Measurements from ENCODE around the gene SPECC1.

SPECC1 gene

GRCh38 chr17:20151174-20151573 is 142.0 kb downstream of the SPECC1 start:
- Histone ChIP-seq H3K4me2 (ENCODE audit: low read length) (no peak overlapping the region), H3K27ac (ENCODE audit: low read depth, low read length, poor library complexity, severe bottlenecking) (no peak overlapping the region), H2AFZ (ENCODE audit: low read length) (no peak overlapping the region), H4K20me1 (ENCODE audit: insufficient read depth, low read length) (no peaks in the 10 kb centered on the region), H3K36me3 (ENCODE audit: insufficient read depth, low read length) (no peaks in the 10 kb centered on the region), H3K4me3 (ENCODE audit: low read depth, low read length, poor library complexity, severe bottlenecking) (no peak overlapping the region), H3K4me1 (ENCODE audit: insufficient read depth, low read length, severe bottlenecking) (peaks cover 2% of the 10 kb centered on the region), H3F3A (ENCODE audit: insufficient read depth, low read length) (no peaks in the 10 kb centered on the region), H3K79me2 (ENCODE audit: insufficient read depth, low read length) (no peaks in the 10 kb centered on the region), H3K9me2 (ENCODE audit: low read depth, low read length) (no peaks in the 10 kb centered on the region), H3K9me3 (ENCODE audit: low read length) (no peaks in the 10 kb centered on the region), H3K27me3 (ENCODE audit: insufficient read depth, low read length) (no peaks in the 10 kb centered on the region; the same call in 1 of the 2 replicates), H3K9ac (ENCODE audit: low read length) (no peak overlapping the region)
- TF ChIP-seq CTCF (IDR thresholded peaks at IDR 0.05; ENCODE audit: low read length) = no peak
- no peak for TF ChIP-seq EZH2 (IDR thresholded peaks at IDR 0.05; ENCODE audit: borderline replicate concordance, low read length)

GRCh38 chr17:20153231-20153630 is 144.1 kb downstream of the SPECC1 start:
- Histone ChIP-seq H3K79me2 (ENCODE audit: insufficient read depth, low read length) (no peaks in the 10 kb centered on the region), H3K36me3 (ENCODE audit: insufficient read depth, low read length) (no peaks in the 10 kb centered on the region), H3K4me1 (ENCODE audit: insufficient read depth, low read length, severe bottlenecking) (peaks cover 10% of the 10 kb centered on the region), H3K9me3 (ENCODE audit: low read length) (no peaks in the 10 kb centered on the region), H3K9me2 (ENCODE audit: low read depth, low read length) (no peaks in the 10 kb centered on the region), H3K27ac (ENCODE audit: low read depth, low read length, poor library complexity, severe bottlenecking) (no peak overlapping the region), H4K20me1 (ENCODE audit: insufficient read depth, low read length) (no peaks in the 10 kb centered on the region), H3K27me3 (ENCODE audit: insufficient read depth, low read length) (peaks cover 8% of the 10 kb centered on the region), H3K4me3 (ENCODE audit: low read depth, low read length, poor library complexity, severe bottlenecking) (no peak overlapping the region), H3F3A (ENCODE audit: insufficient read depth, low read length) (no peaks in the 10 kb centered on the region), H3K9ac (ENCODE audit: low read length) (no peak overlapping the region), H2AFZ (ENCODE audit: low read length) (no peak overlapping the region), H3K4me2 (ENCODE audit: low read length) (no peak overlapping the region)
- no peak for TF ChIP-seq EZH2 (IDR thresholded peaks at IDR 0.05; ENCODE audit: borderline replicate concordance, low read length)
- TF ChIP-seq CTCF (IDR thresholded peaks at IDR 0.05; ENCODE audit: low read length) = no peak

GRCh38 chr17:20154286-20155000 is 145.3 kb downstream of the SPECC1 start:
- Histone ChIP-seq H4K20me1 (ENCODE audit: insufficient read depth, low read length) (no peaks in the 10 kb centered on the region), H3K9me3 (ENCODE audit: low read length) (no peaks in the 10 kb centered on the region), H3K9ac (ENCODE audit: low read length) (no peak overlapping the region), H3K4me2 (ENCODE audit: low read length) (no peak overlapping the region), H3K79me2 (ENCODE audit: insufficient read depth, low read length) (no peaks in the 10 kb centered on the region), H2AFZ (ENCODE audit: low read length) (no peak overlapping the region), H3K36me3 (ENCODE audit: insufficient read depth, low read length) (no peaks in the 10 kb centered on the region), H3K27ac (ENCODE audit: low read depth, low read length, poor library complexity, severe bottlenecking) (no peak overlapping the region), H3K4me3 (ENCODE audit: low read depth, low read length, poor library complexity, severe bottlenecking) (no peak overlapping the region), H3F3A (ENCODE audit: insufficient read depth, low read length) (no peaks in the 10 kb centered on the region), H3K9me2 (ENCODE audit: low read depth, low read length) (no peaks in the 10 kb centered on the region), H3K4me1 (ENCODE audit: insufficient read depth, low read length, severe bottlenecking) (peaks cover 10% of the 10 kb centered on the region), H3K27me3 (ENCODE audit: insufficient read depth, low read length) (peaks cover 8% of the 10 kb centered on the region)
- TF ChIP-seq CTCF (IDR thresholded peaks at IDR 0.05; ENCODE audit: low read length) (no peak), EZH2 (IDR thresholded peaks at IDR 0.05; ENCODE audit: borderline replicate concordance, low read length) (no peak)

All from OCI-LY1 (cell line).